Naive thymus-derived CD4-positive, alpha-beta T cell (primary cell): ENCODE data around the gene ZNF215. TPM values are rescaled to one million over a fixed set of nuclear protein-coding genes. Genes with fewer than 3 reads are reported as not detected.
"Not testable (repeated sequence)": the region's sequence is repeated elsewhere in the genome, so short reads cannot be mapped to it uniquely, and the experiment has no call there.

Experiments used
- ATAC-seq: fragments of 150-1000 bp; cut with Tn5 transposase; 2 replicates; pipeline ENCODE4 v1.10.0; 2021; ENCODE audit warnings: mild to moderate bottlenecking, moderate library complexity
- CTCF ChIA-PET: fragments of 350-600 bp; sonication (Branson Sonifier 250); formaldehyde crosslinking; loops from one replicate; lab custom pipeline; 2021; ENCODE audit warnings: antibody characterized with exemption; lab: Charles Lee
- POLR2A ChIA-PET: fragments of 350-600 bp; sonication (Branson Sonifier 250); formaldehyde crosslinking; loops from one replicate; lab custom pipeline; 2021; ENCODE audit warnings: antibody characterized with exemption, inconsistent platforms; lab: Charles Lee
- DNase-seq, 9 donors: peaks; one replicate each; pipeline versions ENCODE4 v3.0.0 to v3.0.0-alpha.2; 2020 to 2022; ENCODE audit warnings: mixed read lengths in 1 of 9
- H3K27ac ChIP-seq: one replicate; pipeline ENCODE4 v1.7.0; 2013; ENCODE audit warnings: mild to moderate bottlenecking, low read depth, low read length, moderate library complexity
- H3K27me3 ChIP-seq, 2 donors: one replicate each; pipeline ENCODE4 v1.7.0; 2013; ENCODE audit warnings: low read length in 2 of 2, mild to moderate bottlenecking in 2 of 2, moderate library complexity in 2 of 2; ENCODE audit not compliant: control insufficient read depth in 2 of 2, insufficient read depth in 2 of 2
- H3K36me3 ChIP-seq, 3 experiments: 1 replicate in 2 of 3; 2 replicates in 1 of 3; pipeline ENCODE4 v1.7.0; 2013; ENCODE audit warnings: low read length in 3 of 3, mild to moderate bottlenecking in 3 of 3, moderate library complexity in 1 of 3; ENCODE audit not compliant: insufficient read depth in 3 of 3, control insufficient read depth in 2 of 3
- H3K4me1 ChIP-seq, 2 donors: one replicate each; pipeline ENCODE4 v1.7.0; 2013; ENCODE audit warnings: low read length in 2 of 2, mild to moderate bottlenecking in 2 of 2, moderate library complexity in 1 of 2; ENCODE audit not compliant: control insufficient read depth in 2 of 2, insufficient read depth in 2 of 2
- H3K4me3 ChIP-seq: 2 replicates; pipeline ENCODE4 v1.7.0; 2013; ENCODE audit warnings: mild to moderate bottlenecking, low read length
- H3K9me3 ChIP-seq, 3 experiments: 1 replicate in 2 of 3; 2 replicates in 1 of 3; pipeline ENCODE4 v1.7.0; 2013; ENCODE audit warnings: low read length in 3 of 3; ENCODE audit not compliant: control insufficient read depth in 2 of 3
- H3K27ac Mint-ChIP-seq, 9 donors: one replicate each; pipeline ENCODE4 v1.8.0; 2020 to 2022; ENCODE audit warnings: mixed read lengths in 9 of 9, mild to moderate bottlenecking in 8 of 9, moderate library complexity in 5 of 9, inconsistent platforms in 2 of 9
- H3K27me3 Mint-ChIP-seq, 5 donors: one replicate each; pipeline ENCODE4 v1.8.0; 2021 to 2022; ENCODE audit warnings: mixed read lengths in 5 of 5, mild to moderate bottlenecking in 1 of 5
- H3K36me3 Mint-ChIP-seq, 5 donors: one replicate each; pipeline ENCODE4 v1.8.0; 2020 to 2022; ENCODE audit warnings: mixed read lengths in 5 of 5, mild to moderate bottlenecking in 3 of 5, inconsistent platforms in 1 of 5
- H3K4me1 Mint-ChIP-seq, 7 donors: one replicate each; pipeline ENCODE4 v1.8.0; 2020 to 2022; ENCODE audit warnings: mixed read lengths in 7 of 7, mild to moderate bottlenecking in 3 of 7, inconsistent platforms in 1 of 7
- H3K4me3 Mint-ChIP-seq, 10 donors: one replicate each; pipeline ENCODE4 v1.8.0; 2020 to 2022; ENCODE audit warnings: mild to moderate bottlenecking in 10 of 10, mixed read lengths in 10 of 10, moderate library complexity in 6 of 10, inconsistent platforms in 2 of 10
- H3K9me3 Mint-ChIP-seq, 11 donors: one replicate each; pipeline ENCODE4 v1.8.0; 2020 to 2022; ENCODE audit warnings: mixed read lengths in 11 of 11, mild to moderate bottlenecking in 4 of 11, inconsistent platforms in 1 of 11, moderate library complexity in 1 of 11
- intact Hi-C, 2 donors: fragments of 100-400 bp; cut with micrococcal nuclease; formaldehyde crosslinking; loops; one replicate each; pipeline ENCODE4 v1.15.1; 2023
- polyA plus RNA-seq, 2 donors: library from polyadenylated mRNA; unstranded; fragments of 300-500 nt; fragmentation: Illumina TruSeq; gene quantifications; one replicate each; pipeline ENCODE4 v1.2.3, GENCODE V29; 2021
- total RNA-seq, 6 experiments: library from RNA in 5 of 6; stranded (reverse) in 5 of 6; gene quantifications; 1 replicate in 5 of 6; 2 replicates in 1 of 6; pipeline ENCODE4 v1.2.3 and lab custom pipeline; 2021 to 2026

ZNF215 gene
- total RNA-seq = 1 to 10 TPM in 1 of 5 experiments, under 1 TPM in 3, not detected in 1; 0.35 to 2.4 (median 0.55) TPM
- under 1 TPM in 1 of 2 donors, not detected in 1; 0.43 TPM for polyA plus RNA-seq
- total RNA-seq (lab: John Stamatoyannopoulos, UW) = 4.4 reads per million, percentile 22 among the genes with 10 or more reads in this experiment

DNA sequence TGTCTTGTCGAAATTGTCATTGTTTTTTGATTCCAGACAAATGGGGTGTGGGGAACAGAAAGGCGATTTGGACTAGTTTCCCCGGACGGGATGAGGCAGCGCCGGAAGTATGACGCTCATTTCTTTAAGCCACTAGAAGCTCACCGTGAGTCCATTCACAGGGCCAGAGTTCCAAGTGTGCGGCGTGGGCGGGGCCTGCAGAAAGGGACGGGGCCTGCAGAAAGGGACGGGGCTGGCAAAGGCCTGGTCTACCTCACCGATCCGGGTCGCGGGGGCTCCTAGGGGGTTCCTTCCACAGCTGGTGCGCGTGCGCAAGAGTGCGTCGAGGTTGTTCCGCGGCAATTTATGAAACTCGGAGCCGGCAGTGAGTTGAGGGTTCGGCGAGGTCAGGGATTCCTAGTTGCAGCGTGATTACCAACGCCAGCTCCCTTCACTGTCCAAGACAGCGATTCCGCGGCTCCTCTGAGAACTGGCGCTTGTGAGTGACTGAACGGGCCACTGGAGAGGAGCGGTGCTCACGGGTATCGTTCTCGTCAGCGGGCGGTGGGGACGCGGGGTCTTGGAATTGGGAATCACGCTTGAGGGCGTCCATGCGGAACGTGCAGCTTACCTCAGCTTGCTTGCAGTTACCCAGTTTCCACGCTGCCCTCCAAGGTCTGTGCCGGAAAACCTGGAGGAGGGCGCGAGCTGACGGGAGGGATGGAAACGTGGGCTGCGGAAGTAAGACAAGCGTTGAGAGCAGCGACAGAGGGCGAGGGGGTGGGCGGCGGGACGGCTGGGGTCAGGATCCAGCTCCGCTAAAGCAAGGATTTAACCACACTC is at the start of gene ZNF215:
Gene ZNF215, plus strand, starts transcription at position 219 of the 822 bp plus-strand sequence. CDS start 5,847 bp downstream, outside the sequence.
- H3K27ac ChIP-seq = peak within 1 kb of the TSS; percentile 47
- Mint-ChIP-seq H3K4me1 (peaks cover 7 to 36% (median 21%) of the 10 kb centered on the region in 7 donors), H3K9me3 (peaks cover 0 to 1% (median 0%) of the 10 kb centered on the region in 11 donors), H3K4me3 (peak within 1 kb of the TSS; percentile 65 to 91 (median 78)), H3K27me3 (peaks cover 30 to 83% (median 67%) of the 10 kb centered on the region in 5 donors), H3K27ac (peak within 1 kb of the TSS in 3 of 9 donors; percentile 27 to 37 (median 34)), H3K36me3 (peaks cover 0 to 3% (median 0%) of the 10 kb centered on the region in 5 donors)
- H3K36me3 ChIP-seq = peaks cover 0 to 5% (median 0%) of the 10 kb centered on the region in 3 experiments
- DNase-seq (peak in 4 of 9 donors; percentile 7 to 64 (median 34)), ATAC-seq (peak; percentile 67)
- peaks cover 0 to 3% of the 10 kb centered on the region in 2 donors for H3K27me3 ChIP-seq
- ChIA-PET POLR2A (interaction anchor here (0.7 kb wide), 1 partner anchor 578 kb away, joined by 3 read pairs; no protein-coding TSS in a partner anchor), CTCF (no interaction called here)
- H3K9me3 ChIP-seq = no peaks in the 10 kb centered on the region
- H3K4me1 ChIP-seq = peaks cover 0 to 8% of the 10 kb centered on the region in 2 donors
- H3K4me3 ChIP-seq = peak within 1 kb of the TSS; percentile 48
- intact Hi-C loops = loop anchor here in 1 of 2 donors (5.0 kb wide), 1 partner anchor 179 kb away; no protein-coding TSS in a partner anchor

- ATAC-seq (no peak), DNase-seq (no peak)
- ChIA-PET POLR2A (no interaction called here), CTCF (no interaction called here)
- no peaks in the 10 kb centered on the region for H3K4me1 ChIP-seq
- H3K9me3 ChIP-seq = no peaks in the 10 kb centered on the region
- H3K27ac Mint-ChIP-seq = no peak overlapping the region
- H3K4me1 Mint-ChIP-seq = no peaks in the 10 kb centered on the region
- intact Hi-C loops = no loop called here
- H3K27me3 ChIP-seq = peaks cover 0 to 3% of the 10 kb centered on the region in 2 donors
- peaks cover 0 to 4% (median 0%) of the 10 kb centered on the region in 11 donors for H3K9me3 Mint-ChIP-seq
- peaks cover 4 to 45% (median 28%) of the 10 kb centered on the region in 5 donors for H3K27me3 Mint-ChIP-seq
- H3K36me3 ChIP-seq = no peaks in the 10 kb centered on the region
- no peak overlapping the region for H3K4me3 ChIP-seq
- H3K36me3 Mint-ChIP-seq = no peaks in the 10 kb centered on the region
- H3K4me3 Mint-ChIP-seq = no peak overlapping the region
- no peak overlapping the region for H3K27ac ChIP-seq
Measured at GRCh38 chr11:6876914-6877313, 49.3 kb upstream of the ZNF215 start.

- Mint-ChIP-seq H3K36me3 (no peaks in the 10 kb centered on the region), H3K27ac (no peak overlapping the region), H3K27me3 (peaks cover 10 to 37% (median 29%) of the 10 kb centered on the region in 5 donors), H3K4me3 (no peak overlapping the region), H3K4me1 (no peaks in the 10 kb centered on the region), H3K9me3 (peaks cover 0 to 7% (median 0%) of the 10 kb centered on the region in 11 donors)
- Histone ChIP-seq H3K4me3 (no peak overlapping the region), H3K27ac (no peak overlapping the region), H3K36me3 (no peaks in the 10 kb centered on the region), H3K4me1 (no peaks in the 10 kb centered on the region), H3K9me3 (no peaks in the 10 kb centered on the region), H3K27me3 (no peaks in the 10 kb centered on the region)
- ATAC-seq = no peak
- POLR2A ChIA-PET = no interaction called here
- CTCF ChIA-PET = no interaction called here
- intact Hi-C loops = no loop called here
- DNase-seq = no peak
Measured at GRCh38 chr11:6882751-6883150, 43.5 kb upstream of the ZNF215 start.

GRCh38 chr11:6887711-6888110 is 38.5 kb upstream of the ZNF215 start:
- POLR2A ChIA-PET, H3K27ac Mint-ChIP-seq, CTCF ChIA-PET, H3K27ac ChIP-seq, DNase-seq, H3K36me3 ChIP-seq, H3K4me1 ChIP-seq, H3K4me3 ChIP-seq, H3K9me3 ChIP-seq, H3K4me1 Mint-ChIP-seq, H3K36me3 Mint-ChIP-seq, H3K27me3 ChIP-seq, intact Hi-C loops, ATAC-seq, H3K4me3 Mint-ChIP-seq: not testable (repeated sequence)
- peaks cover 24 to 31% (median 30%) of the 10 kb centered on the region in 5 donors for H3K27me3 Mint-ChIP-seq
- H3K9me3 Mint-ChIP-seq = peaks cover 0 to 12% (median 1%) of the 10 kb centered on the region in 11 donors

- no peaks in the 10 kb centered on the region for H3K27me3 ChIP-seq
- H3K9me3 Mint-ChIP-seq = peaks cover 0 to 12% (median 1%) of the 10 kb centered on the region in 11 donors
- intact Hi-C loops = no loop called here
- peaks cover 17 to 29% (median 27%) of the 10 kb centered on the region in 5 donors for H3K27me3 Mint-ChIP-seq
- DNase-seq = no peak
- ATAC-seq = no peak
- H3K4me1 Mint-ChIP-seq = no peaks in the 10 kb centered on the region
- no peaks in the 10 kb centered on the region for H3K36me3 Mint-ChIP-seq
- no peaks in the 10 kb centered on the region for H3K36me3 ChIP-seq
- POLR2A ChIA-PET = no interaction called here
- no peaks in the 10 kb centered on the region for H3K4me1 ChIP-seq
- peaks cover 0 to 3% (median 0%) of the 10 kb centered on the region in 3 experiments for H3K9me3 ChIP-seq
- H3K27ac ChIP-seq = no peak overlapping the region
- H3K27ac Mint-ChIP-seq = no peak overlapping the region
- H3K4me3 Mint-ChIP-seq = no peak overlapping the region
- no peak overlapping the region for H3K4me3 ChIP-seq
- CTCF ChIA-PET = no interaction called here
Measured at GRCh38 chr11:6888830-6889229, 37.4 kb upstream of the ZNF215 start.

GRCh38 chr11:6889835-6890234 is 36.4 kb upstream of the ZNF215 start:
- peaks cover 10 to 26% (median 21%) of the 10 kb centered on the region in 5 donors for H3K27me3 Mint-ChIP-seq
- peaks cover 0 to 3% (median 0%) of the 10 kb centered on the region in 3 experiments for H3K9me3 ChIP-seq
- POLR2A ChIA-PET = no interaction called here
- no peak overlapping the region for H3K4me3 ChIP-seq
- H3K4me3 Mint-ChIP-seq = no peak overlapping the region
- no peaks in the 10 kb centered on the region for H3K36me3 ChIP-seq
- no peaks in the 10 kb centered on the region for H3K27me3 ChIP-seq
- peaks cover 0 to 12% (median 1%) of the 10 kb centered on the region in 11 donors for H3K9me3 Mint-ChIP-seq
- CTCF ChIA-PET = no interaction called here
- no peak overlapping the region for H3K27ac Mint-ChIP-seq
- H3K36me3 Mint-ChIP-seq = no peaks in the 10 kb centered on the region
- intact Hi-C loops = no loop called here
- ATAC-seq = no peak
- H3K4me1 Mint-ChIP-seq = no peaks in the 10 kb centered on the region
- no peak for DNase-seq
- H3K27ac ChIP-seq = no peak overlapping the region
- no peaks in the 10 kb centered on the region for H3K4me1 ChIP-seq
